WTC11 (cell line): Measurements from ENCODE around the gene ARHGAP6.

Experiments used
- ETV6 ChIP-seq: sonication (generic); formaldehyde crosslinking; IDR thresholded peaks from 2 replicates; pipeline ENCODE4 v1.8.1; 2022; ENCODE audit warnings: mild to moderate bottlenecking, missing genetic modification reagents
- FOXJ3 ChIP-seq: sonication (generic); formaldehyde crosslinking; IDR thresholded peaks from 2 replicates; pipeline ENCODE4 v1.9.0; 2021; ENCODE audit warnings: missing genetic modification reagents, mild to moderate bottlenecking, borderline replicate concordance
- IRF2 ChIP-seq: sonication (generic); formaldehyde crosslinking; IDR thresholded peaks from 2 replicates; pipeline ENCODE4 v1.8.0; 2022; ENCODE audit warnings: low read depth, missing genetic modification reagents, borderline replicate concordance
- NFE2L1 ChIP-seq: sonication (generic); formaldehyde crosslinking; IDR thresholded peaks from 2 replicates; pipeline ENCODE4 v1.8.1; 2023; ENCODE audit warnings: missing genetic modification reagents
- SMAD3 ChIP-seq: sonication (generic); formaldehyde crosslinking; IDR thresholded peaks from 2 replicates; pipeline ENCODE4 v1.8.0; 2022; ENCODE audit warnings: missing genetic modification reagents, mild to moderate bottlenecking, borderline replicate concordance
- TF ChIP-seq, protein P1 (sequence below): fragments of 200-600 bp; IDR thresholded peaks from 2 replicates; pipeline ENCODE4 v1.8.0; 2022; ENCODE audit warnings: antibody characterized with exemption
- TF ChIP-seq, protein P2 (sequence below): sonication (generic); formaldehyde crosslinking; IDR thresholded peaks from 2 replicates; pipeline ENCODE4 v1.8.1; 2023; ENCODE audit warnings: mild to moderate bottlenecking, missing genetic modification reagents
- TF ChIP-seq, protein P3 (sequence below): sonication (generic); formaldehyde crosslinking; IDR thresholded peaks from 2 replicates; pipeline ENCODE4 v1.8.0; 2023; ENCODE audit warnings: missing genetic modification reagents
- TF ChIP-seq, protein P4 (sequence below): sonication (generic); formaldehyde crosslinking; IDR thresholded peaks from 2 replicates; pipeline ENCODE4 v1.8.1; 2023; ENCODE audit warnings: mild to moderate bottlenecking, moderate library complexity, missing genetic modification reagents

DNA sequence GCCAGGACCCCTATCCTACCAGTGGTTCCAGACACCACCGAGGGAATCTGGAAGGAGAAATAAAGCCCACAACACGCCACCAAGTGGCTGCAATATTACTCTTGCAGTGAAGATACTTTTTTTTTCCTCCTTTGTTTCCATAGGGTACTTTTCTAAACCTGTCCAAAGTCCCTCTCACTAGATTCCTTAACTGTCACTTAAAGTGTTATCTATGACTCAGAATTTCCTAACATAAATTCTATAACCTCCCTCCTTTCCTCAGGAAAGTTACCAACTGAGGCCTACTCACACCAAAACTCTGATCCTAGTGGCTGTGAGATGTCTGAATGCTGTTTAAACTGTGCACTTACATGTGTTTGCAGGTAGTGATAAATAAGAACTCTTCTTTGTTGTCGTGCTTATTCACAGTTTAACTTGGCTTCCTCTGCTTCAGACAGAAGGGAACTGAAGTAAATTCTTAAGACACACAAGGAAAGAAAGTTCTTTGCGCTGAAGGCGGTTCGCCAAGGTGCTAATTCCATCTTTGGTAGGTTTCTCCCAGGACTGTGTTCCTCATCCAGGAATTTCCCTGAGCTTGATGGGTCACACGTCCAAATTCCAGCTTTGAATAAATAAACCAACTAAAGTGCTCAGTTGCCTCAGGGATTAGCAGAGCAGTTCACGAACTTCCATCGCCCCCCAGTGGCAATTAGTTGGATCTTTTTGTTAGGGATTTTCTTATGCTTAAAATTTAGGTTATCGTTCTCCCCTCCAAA, 565.3 kb downstream of the ARHGAP6 start:
- TF ChIP-seq NFE2L1 (no peak), ETV6 (CRISPR knock-in tag) (no peak), SMAD3 (CRISPR knock-in tag) (no peak), FOXJ3 (no peak), IRF2 (CRISPR knock-in tag) (no peak)
- TF ChIP-seq, protein P1, sequence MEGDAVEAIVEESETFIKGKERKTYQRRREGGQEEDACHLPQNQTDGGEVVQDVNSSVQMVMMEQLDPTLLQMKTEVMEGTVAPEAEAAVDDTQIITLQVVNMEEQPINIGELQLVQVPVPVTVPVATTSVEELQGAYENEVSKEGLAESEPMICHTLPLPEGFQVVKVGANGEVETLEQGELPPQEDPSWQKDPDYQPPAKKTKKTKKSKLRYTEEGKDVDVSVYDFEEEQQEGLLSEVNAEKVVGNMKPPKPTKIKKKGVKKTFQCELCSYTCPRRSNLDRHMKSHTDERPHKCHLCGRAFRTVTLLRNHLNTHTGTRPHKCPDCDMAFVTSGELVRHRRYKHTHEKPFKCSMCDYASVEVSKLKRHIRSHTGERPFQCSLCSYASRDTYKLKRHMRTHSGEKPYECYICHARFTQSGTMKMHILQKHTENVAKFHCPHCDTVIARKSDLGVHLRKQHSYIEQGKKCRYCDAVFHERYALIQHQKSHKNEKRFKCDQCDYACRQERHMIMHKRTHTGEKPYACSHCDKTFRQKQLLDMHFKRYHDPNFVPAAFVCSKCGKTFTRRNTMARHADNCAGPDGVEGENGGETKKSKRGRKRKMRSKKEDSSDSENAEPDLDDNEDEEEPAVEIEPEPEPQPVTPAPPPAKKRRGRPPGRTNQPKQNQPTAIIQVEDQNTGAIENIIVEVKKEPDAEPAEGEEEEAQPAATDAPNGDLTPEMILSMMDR = peak; percentile 15; the same call in 1 of the 2 replicates
- TF ChIP-seq, protein P2, sequence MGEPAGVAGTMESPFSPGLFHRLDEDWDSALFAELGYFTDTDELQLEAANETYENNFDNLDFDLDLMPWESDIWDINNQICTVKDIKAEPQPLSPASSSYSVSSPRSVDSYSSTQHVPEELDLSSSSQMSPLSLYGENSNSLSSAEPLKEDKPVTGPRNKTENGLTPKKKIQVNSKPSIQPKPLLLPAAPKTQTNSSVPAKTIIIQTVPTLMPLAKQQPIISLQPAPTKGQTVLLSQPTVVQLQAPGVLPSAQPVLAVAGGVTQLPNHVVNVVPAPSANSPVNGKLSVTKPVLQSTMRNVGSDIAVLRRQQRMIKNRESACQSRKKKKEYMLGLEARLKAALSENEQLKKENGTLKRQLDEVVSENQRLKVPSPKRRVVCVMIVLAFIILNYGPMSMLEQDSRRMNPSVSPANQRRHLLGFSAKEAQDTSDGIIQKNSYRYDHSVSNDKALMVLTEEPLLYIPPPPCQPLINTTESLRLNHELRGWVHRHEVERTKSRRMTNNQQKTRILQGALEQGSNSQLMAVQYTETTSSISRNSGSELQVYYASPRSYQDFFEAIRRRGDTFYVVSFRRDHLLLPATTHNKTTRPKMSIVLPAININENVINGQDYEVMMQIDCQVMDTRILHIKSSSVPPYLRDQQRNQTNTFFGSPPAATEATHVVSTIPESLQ (CRISPR knock-in tag) = no peak
- TF ChIP-seq, protein P3, sequence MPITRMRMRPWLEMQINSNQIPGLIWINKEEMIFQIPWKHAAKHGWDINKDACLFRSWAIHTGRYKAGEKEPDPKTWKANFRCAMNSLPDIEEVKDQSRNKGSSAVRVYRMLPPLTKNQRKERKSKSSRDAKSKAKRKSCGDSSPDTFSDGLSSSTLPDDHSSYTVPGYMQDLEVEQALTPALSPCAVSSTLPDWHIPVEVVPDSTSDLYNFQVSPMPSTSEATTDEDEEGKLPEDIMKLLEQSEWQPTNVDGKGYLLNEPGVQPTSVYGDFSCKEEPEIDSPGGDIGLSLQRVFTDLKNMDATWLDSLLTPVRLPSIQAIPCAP (CRISPR knock-in tag) = no peak
- TF ChIP-seq, protein P4, sequence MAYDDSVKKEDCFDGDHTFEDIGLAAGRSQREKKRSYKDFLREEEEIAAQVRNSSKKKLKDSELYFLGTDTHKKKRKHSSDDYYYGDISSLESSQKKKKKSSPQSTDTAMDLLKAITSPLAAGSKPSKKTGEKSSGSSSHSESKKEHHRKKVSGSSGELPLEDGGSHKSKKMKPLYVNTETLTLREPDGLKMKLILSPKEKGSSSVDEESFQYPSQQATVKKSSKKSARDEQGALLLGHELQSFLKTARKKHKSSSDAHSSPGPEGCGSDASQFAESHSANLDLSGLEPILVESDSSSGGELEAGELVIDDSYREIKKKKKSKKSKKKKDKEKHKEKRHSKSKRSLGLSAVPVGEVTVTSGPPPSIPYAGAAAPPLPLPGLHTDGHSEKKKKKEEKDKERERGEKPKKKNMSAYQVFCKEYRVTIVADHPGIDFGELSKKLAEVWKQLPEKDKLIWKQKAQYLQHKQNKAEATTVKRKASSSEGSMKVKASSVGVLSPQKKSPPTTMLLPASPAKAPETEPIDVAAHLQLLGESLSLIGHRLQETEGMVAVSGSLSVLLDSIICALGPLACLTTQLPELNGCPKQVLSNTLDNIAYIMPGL (CRISPR knock-in tag) = no peak
